GM13976 (cell line): ENCODE results near the gene KCNK10.

Experiments
- DNase-seq: peaks from one replicate; pipeline ENCODE4 v3.0.0; 2012; ENCODE audit warnings: low spot score
- in situ Hi-C: fragments of 300-500 bp; cut with MboI; formaldehyde crosslinking; loops from one replicate; pipeline ENCODE4 v1.12.0; 2022; ENCODE audit warnings: low sequenced_read_pairs, mixed read lengths, inconsistent platforms; ENCODE audit not compliant: unreplicated experiment
- TF ChIP-seq, protein P1 (sequence below): IDR thresholded peaks from 2 replicates; pipeline ENCODE4 v1.5.1; 2012; ENCODE audit warnings: borderline replicate concordance, mild to moderate bottlenecking; ENCODE audit not compliant: insufficient read depth; ENCODE audit errors: extremely low read depth, missing control alignments, control extremely low read depth

KCNK10 gene

GRCh38 chr14:88242446-88242845 is 80.6 kb downstream of the KCNK10 start:
- in situ Hi-C loops, result no loop called here
- TF ChIP-seq, protein P1, sequence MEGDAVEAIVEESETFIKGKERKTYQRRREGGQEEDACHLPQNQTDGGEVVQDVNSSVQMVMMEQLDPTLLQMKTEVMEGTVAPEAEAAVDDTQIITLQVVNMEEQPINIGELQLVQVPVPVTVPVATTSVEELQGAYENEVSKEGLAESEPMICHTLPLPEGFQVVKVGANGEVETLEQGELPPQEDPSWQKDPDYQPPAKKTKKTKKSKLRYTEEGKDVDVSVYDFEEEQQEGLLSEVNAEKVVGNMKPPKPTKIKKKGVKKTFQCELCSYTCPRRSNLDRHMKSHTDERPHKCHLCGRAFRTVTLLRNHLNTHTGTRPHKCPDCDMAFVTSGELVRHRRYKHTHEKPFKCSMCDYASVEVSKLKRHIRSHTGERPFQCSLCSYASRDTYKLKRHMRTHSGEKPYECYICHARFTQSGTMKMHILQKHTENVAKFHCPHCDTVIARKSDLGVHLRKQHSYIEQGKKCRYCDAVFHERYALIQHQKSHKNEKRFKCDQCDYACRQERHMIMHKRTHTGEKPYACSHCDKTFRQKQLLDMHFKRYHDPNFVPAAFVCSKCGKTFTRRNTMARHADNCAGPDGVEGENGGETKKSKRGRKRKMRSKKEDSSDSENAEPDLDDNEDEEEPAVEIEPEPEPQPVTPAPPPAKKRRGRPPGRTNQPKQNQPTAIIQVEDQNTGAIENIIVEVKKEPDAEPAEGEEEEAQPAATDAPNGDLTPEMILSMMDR, result no peak
- no peak for DNase-seq

GRCh38 chr14:88241810-88242209 is 81.3 kb downstream of the KCNK10 start:
- TF ChIP-seq, protein P1, result no peak
- in situ Hi-C loops, result no loop called here
- no peak for DNase-seq

GRCh38 chr14:88234442-88234841 is 88.6 kb downstream of the KCNK10 start:
- TF ChIP-seq, protein P1, result no peak
- DNase-seq, result no peak
- in situ Hi-C loops, result no loop called here

- in situ Hi-C loops, result no loop called here
- no peak for DNase-seq
- TF ChIP-seq, protein P1, result peak; percentile 37
Observed at GRCh38 chr14:88233915-88234314, 89.2 kb downstream of the KCNK10 start.

DNA sequence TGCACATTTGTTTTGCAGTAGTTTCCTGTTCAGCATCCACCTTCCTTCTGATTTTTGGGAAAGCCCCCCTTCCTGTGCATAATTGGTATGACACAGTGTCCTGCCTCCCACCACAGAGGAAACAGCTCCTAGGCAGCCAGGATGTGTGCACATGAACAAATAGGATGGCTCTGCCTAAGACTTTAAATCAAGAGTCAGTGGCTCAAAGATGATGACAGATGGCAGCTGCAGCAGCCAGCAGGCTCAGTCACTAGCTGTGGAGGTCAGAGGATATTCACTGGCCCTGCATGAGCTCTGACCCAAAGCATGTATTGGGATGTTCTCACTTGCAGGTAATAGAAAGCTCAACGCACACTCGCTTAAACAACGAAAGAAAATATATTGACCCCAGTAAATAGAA is 90.3 kb downstream of the KCNK10 start:
- TF ChIP-seq, protein P1, result no peak
- DNase-seq, result no peak
- in situ Hi-C loops, result no loop called here

DNA sequence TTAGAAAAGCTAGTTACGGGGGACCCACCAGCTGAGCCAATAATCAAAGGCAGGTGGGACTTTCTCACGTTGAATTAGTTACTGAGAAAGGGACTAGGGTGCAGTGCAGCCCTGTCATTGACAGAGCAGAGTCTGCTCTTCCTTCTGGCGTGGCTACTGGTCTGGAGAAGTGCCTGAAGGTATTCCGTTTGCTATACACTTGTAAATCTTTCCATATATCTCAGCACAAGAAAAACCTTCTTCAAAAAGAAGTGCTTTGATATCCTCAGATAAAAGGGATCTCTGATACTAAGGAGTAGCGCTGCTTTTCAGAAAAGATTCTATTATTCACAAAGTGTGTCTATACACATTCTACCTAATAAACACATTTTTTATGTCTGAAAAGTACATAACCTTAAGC is 91.5 kb downstream of the KCNK10 start:
- in situ Hi-C loops, result no loop called here
- TF ChIP-seq, protein P1, result no peak
- no peak for DNase-seq

DNA sequence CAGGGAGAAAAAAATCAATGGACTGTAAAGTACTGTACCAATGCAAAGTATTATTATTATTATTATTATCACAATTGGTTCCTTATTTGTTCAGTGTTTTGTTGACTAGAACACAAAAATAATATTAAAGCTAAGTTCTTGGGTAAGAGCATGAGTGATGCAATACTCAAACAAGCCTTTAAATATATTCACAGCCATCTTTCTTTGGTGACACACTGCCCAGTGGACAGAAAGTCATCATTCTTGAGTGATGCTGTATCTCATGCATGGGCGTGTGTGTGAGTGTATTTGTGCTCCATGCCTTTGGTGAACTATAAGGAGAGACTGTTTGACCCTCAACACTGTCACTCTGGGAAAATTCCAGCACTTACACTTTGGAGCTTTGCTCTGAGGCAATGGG is 93.6 kb downstream of the KCNK10 start:
- TF ChIP-seq, protein P1, result no peak
- no peak for DNase-seq
- in situ Hi-C loops, result no loop called here
